GM23338 (cell line): ENCODE results near the gene CCDC90B. TPM values are rescaled to one million over a fixed set of nuclear protein-coding genes. Genes with fewer than 3 reads are reported as not detected.
A peak's percentile ranks its signal among the peaks of the same experiment; 100 is the strongest.

ENCODE experiments used
- ATAC-seq: fragments of 200-7000 bp; cut with Tn5 transposase; 3 replicates; pipeline ENCODE4 v1.9.1; 2020
- DNase-seq: peaks from one replicate; pipeline ENCODE4 v3.0.0-alpha.2; 2015; ENCODE audit warnings: low spot score
- H2AFZ ChIP-seq: fragments of 200-600 bp; sonication (generic); 2 replicates; pipeline ENCODE4 v1.8.0; 2016; ENCODE audit warnings: antibody characterized with exemption, mild to moderate bottlenecking, moderate library complexity
- H3F3A ChIP-seq: fragments of 200-600 bp; sonication (generic); replicated peaks from 2 replicates; pipeline ENCODE4 v1.8.0; 2017; ENCODE audit warnings: antibody characterized with exemption, mixed run types, low read depth
- H3K27ac ChIP-seq: fragments of 200-600 bp; sonication (generic); 2 replicates; pipeline ENCODE4 v1.6.1; 2016; ENCODE audit warnings: low read depth
- H3K27me3 ChIP-seq: fragments of 200-600 bp; sonication (generic); 2 replicates; pipeline ENCODE4 v1.8.0; 2016; ENCODE audit warnings: mild to moderate bottlenecking, mixed run types, moderate library complexity; ENCODE audit not compliant: insufficient read depth
- H3K36me3 ChIP-seq: fragments of 200-600 bp; sonication (generic); 2 replicates; pipeline ENCODE4 v1.8.0; 2016; ENCODE audit warnings: mild to moderate bottlenecking; ENCODE audit not compliant: insufficient read depth
- H3K4me1 ChIP-seq: fragments of 200-600 bp; sonication (generic); 2 replicates; pipeline ENCODE4 v1.8.0; 2016; ENCODE audit warnings: mild to moderate bottlenecking, moderate library complexity; ENCODE audit not compliant: insufficient read depth
- H3K4me2 ChIP-seq: fragments of 200-600 bp; sonication (generic); 2 replicates; pipeline ENCODE4 v1.7.1; 2017; ENCODE audit warnings: mixed run types
- H3K4me3 ChIP-seq: fragments of 200-600 bp; sonication (generic); 2 replicates; pipeline ENCODE4 v1.6.1; 2016; ENCODE audit warnings: mixed run types
- H3K79me2 ChIP-seq: fragments of 200-600 bp; sonication (generic); replicated peaks from 2 replicates; pipeline ENCODE4 v1.8.0; 2017; ENCODE audit warnings: mild to moderate bottlenecking; ENCODE audit not compliant: insufficient read depth
- H3K9me2 ChIP-seq: fragments of 200-600 bp; sonication (generic); 2 replicates; pipeline ENCODE4 v1.8.0; 2017; ENCODE audit not compliant: insufficient read depth
- H4K20me1 ChIP-seq: fragments of 200-600 bp; sonication (generic); replicated peaks from 2 replicates; pipeline ENCODE4 v1.8.0; 2017; ENCODE audit warnings: mild to moderate bottlenecking; ENCODE audit not compliant: insufficient read depth
- H3K27ac Mint-ChIP-seq: 2 replicates; pipeline ENCODE4 v1.8.0; 2020; ENCODE audit warnings: inconsistent platforms, mild to moderate bottlenecking, moderate library complexity, mixed read lengths
- H3K27me3 Mint-ChIP-seq: 3 replicates; pipeline ENCODE4 v1.8.0; 2022; ENCODE audit warnings: low read depth, mild to moderate bottlenecking, moderate library complexity, mixed read lengths, inconsistent platforms; ENCODE audit not compliant: insufficient read depth, poor library complexity
- H3K36me3 Mint-ChIP-seq: 3 replicates; pipeline ENCODE4 v1.8.0; 2021; ENCODE audit warnings: low read depth, mild to moderate bottlenecking, inconsistent platforms, moderate library complexity, mixed read lengths
- H3K4me1 Mint-ChIP-seq: 3 replicates; pipeline ENCODE4 v1.8.0; 2020; ENCODE audit warnings: mild to moderate bottlenecking, inconsistent platforms, mixed read lengths
- H3K4me3 Mint-ChIP-seq: 3 replicates; pipeline ENCODE4 v1.8.0; 2021; ENCODE audit warnings: moderate library complexity, mild to moderate bottlenecking, inconsistent platforms, mixed read lengths
- H3K9me3 Mint-ChIP-seq: 3 replicates; pipeline ENCODE4 v1.8.0; 2020; ENCODE audit warnings: moderate library complexity, mild to moderate bottlenecking, inconsistent platforms, mixed read lengths
- CREB1 ChIP-seq: fragments of 250-450 bp; sonication (Bioruptor Pico); IDR thresholded peaks from 2 replicates; pipeline ENCODE4 v1.5.0; 2020; ENCODE audit warnings: low read depth, mild to moderate bottlenecking, moderate library complexity
- CTCF ChIP-seq, 2 experiments: fragments of 200-600 bp in 1 of 2; sonication (generic) in 1 of 2; conservative IDR thresholded peaks; 2 replicates each; pipeline versions ENCODE4 v1.5.1 to v1.6.1; 2016 to 2017; ENCODE audit warnings: antibody characterized with exemption in 2 of 2, low read depth in 2 of 2, mild to moderate bottlenecking in 2 of 2, moderate library complexity in 1 of 2
- ETS1 ChIP-seq: IDR thresholded peaks from 2 replicates; pipeline ENCODE4 v1.6.1; 2016; ENCODE audit warnings: antibody characterized with exemption
- EZH2 ChIP-seq: fragments of 200-600 bp; sonication (generic); IDR thresholded peaks from one replicate; pipeline ENCODE4 v1.8.0; 2017; ENCODE audit warnings: antibody characterized with exemption, mild to moderate bottlenecking, low read depth; ENCODE audit not compliant: unreplicated experiment
- JUNB ChIP-seq: IDR thresholded peaks from one replicate; pipeline ENCODE4 v1.6.1; 2016; ENCODE audit warnings: antibody characterized with exemption; ENCODE audit not compliant: unreplicated experiment
- POLR2AphosphoS5 ChIP-seq: IDR thresholded peaks from 2 replicates; pipeline ENCODE4 v1.6.1; 2016; ENCODE audit warnings: antibody characterized with exemption, low read depth
- REST ChIP-seq: IDR thresholded peaks from one replicate; pipeline ENCODE4 v1.6.1; 2018; ENCODE audit warnings: antibody characterized with exemption; ENCODE audit not compliant: unreplicated experiment
- ZNF114 ChIP-seq: fragments of 250-450 bp; sonication (Bioruptor Pico); IDR thresholded peaks from 2 replicates; pipeline ENCODE4 v1.5.0; 2020; ENCODE audit warnings: mild to moderate bottlenecking, moderate library complexity
- long read RNA-seq: library from polyadenylated mRNA; unstranded; transcript quantifications from one replicate; pipeline ENCODE4 v2.0.0, GENCODE V29; 2020; ENCODE audit not compliant: unreplicated experiment
- polyA plus RNA-seq: library from polyadenylated mRNA; unstranded; fragments of >200 nt; fragmentation: Nextera tagmentation; extraction: Ambion mirVana; gene quantifications from 2 replicates; pipeline ENCODE4 v1.2.1, GENCODE V29; 2016
- total RNA-seq: library from RNA; depleted of rRNA; stranded (reverse); fragments of >200 nt; shearing (Covaris generic); gene quantifications from 2 replicates; pipeline ENCODE4 v1.2.3, GENCODE V29; 2014; rRNA removed

Gene CCDC90B, protein sequence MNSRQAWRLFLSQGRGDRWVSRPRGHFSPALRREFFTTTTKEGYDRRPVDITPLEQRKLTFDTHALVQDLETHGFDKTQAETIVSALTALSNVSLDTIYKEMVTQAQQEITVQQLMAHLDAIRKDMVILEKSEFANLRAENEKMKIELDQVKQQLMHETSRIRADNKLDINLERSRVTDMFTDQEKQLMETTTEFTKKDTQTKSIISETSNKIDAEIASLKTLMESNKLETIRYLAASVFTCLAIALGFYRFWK
- total RNA-seq (55.1 and 79.1 TPM in 2 replicates), polyA plus RNA-seq (73.5 and 89.0 TPM in 2 replicates)
- long read RNA-seq, full-length matches to known transcripts, result 52 of 72 reads
- long read RNA-seq, partial matches to known transcripts, result 6 of 72 reads
- long read RNA-seq, other reads (novel, unspliced or antisense), result 14 of 72 reads

DNA sequence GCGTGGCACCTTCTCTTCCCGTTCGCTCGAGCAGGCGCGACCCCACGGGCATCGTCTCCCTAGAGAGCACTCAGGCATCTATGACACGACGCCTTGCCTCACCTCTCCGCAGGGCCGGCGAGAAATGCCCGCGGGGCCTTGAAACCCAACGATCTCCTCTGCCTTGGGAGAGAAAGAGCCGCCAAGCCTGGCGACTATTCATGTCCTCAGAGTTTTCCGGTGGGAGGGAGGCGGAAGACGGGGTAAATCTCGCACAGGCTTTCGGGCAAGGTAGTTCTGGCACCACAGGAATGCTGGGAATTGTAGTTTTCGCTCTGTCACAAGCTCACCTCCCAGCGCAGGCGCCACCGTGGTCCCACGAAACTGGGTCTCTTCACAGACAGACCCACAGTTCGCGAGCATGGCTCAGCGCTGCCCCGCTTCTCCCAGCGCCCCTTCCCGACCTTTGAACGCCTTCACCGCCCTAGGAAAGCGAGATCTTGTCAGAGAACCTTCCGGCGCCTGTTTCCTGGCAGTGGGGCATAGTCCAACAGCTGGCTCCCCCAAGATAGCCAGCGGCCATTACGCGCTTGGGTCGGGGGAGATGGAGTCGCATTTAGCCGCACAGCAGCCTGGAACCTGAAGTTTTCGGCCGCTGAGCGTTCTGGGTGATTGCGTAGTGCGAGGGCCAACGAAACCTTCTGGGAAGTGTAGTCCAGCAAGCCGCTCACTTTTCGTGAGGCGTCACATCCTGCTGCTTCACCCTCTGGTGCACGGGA is at the start of gene CCDC90B:
Gene CCDC90B (minus strand): TSS at position 597 of the 758 bp plus-strand sequence. CDS start 395 bp downstream, at position 202.
- TF ChIP-seq POLR2AphosphoS5, result peak; percentile 88
- TF ChIP-seq JUNB, result no peak
- TF ChIP-seq ETS1, result peak; percentile 98
- TF ChIP-seq ZNF114 (CRISPR knock-in tag), result 0 out of 2 replicates have a peak, but pooled peaks have one; percentile 6
- TF ChIP-seq EZH2, result no peak
- TF ChIP-seq REST, result no peak
- peak; percentile 93 for TF ChIP-seq CREB1 (CRISPR knock-in tag)
- TF ChIP-seq CTCF (conservative IDR thresholded peaks at IDR 0.05; ENCODE audit: low read depth in 2 of 2), result peak in 1 of 2 experiments; percentile 67; a peak in 2 of 4 replicates
- H3K4me1 ChIP-seq, result no peaks in the 10 kb centered on the region; the same call in none of the 2 replicates
- no peaks in the 10 kb centered on the region for H3K36me3 ChIP-seq
- peak; percentile 92 for ATAC-seq
- Mint-ChIP-seq H3K27me3 (no peaks in the 10 kb centered on the region), H3K27ac (peak within 1 kb of the TSS; percentile 99), H3K36me3 (no peaks in the 10 kb centered on the region), H3K9me3 (no peaks in the 10 kb centered on the region), H3K4me1 (peaks cover 14% of the 10 kb centered on the region; the same call in 2 of the 3 replicates), H3K4me3 (peak within 1 kb of the TSS; percentile 90)
- peak within 1 kb of the TSS; percentile 94 for H3K27ac ChIP-seq
- no peaks in the 10 kb centered on the region for H3F3A ChIP-seq
- H3K4me2 ChIP-seq, result peak within 1 kb of the TSS; percentile 81
- H3K4me3 ChIP-seq, result peak within 1 kb of the TSS; percentile 68
- no peaks in the 10 kb centered on the region for H3K27me3 ChIP-seq
- no peaks in the 10 kb centered on the region for H4K20me1 ChIP-seq
- H3K79me2 ChIP-seq, result peaks cover 41% of the 10 kb centered on the region
- H3K9me2 ChIP-seq, result no peaks in the 10 kb centered on the region
- H2AFZ ChIP-seq, result peak within 1 kb of the TSS; percentile 23; the same call in 1 of the 2 replicates
- peak; percentile 99 for DNase-seq
